Activated CD4-positive, CD25-positive, alpha-beta regulatory T cell treated with anti-CD3 and anti-CD28 coated beads, Interleukin-2, amount 50 U/mL, for 24 hours (primary cell): Measurements from ENCODE around the gene ARFGAP1.
"Not testable (repeated sequence)": the region's sequence is repeated elsewhere in the genome, so short reads cannot be mapped to it uniquely, and the experiment has no call there.

Experiments used
- ATAC-seq, 2 donors: fragments of 150-1000 bp; cut with Tn5 transposase; one replicate each; pipeline ENCODE4 v1.10.0; 2021; ENCODE audit warnings: mild to moderate bottlenecking in 1 of 2, moderate library complexity in 1 of 2

ARFGAP1 gene

DNA sequence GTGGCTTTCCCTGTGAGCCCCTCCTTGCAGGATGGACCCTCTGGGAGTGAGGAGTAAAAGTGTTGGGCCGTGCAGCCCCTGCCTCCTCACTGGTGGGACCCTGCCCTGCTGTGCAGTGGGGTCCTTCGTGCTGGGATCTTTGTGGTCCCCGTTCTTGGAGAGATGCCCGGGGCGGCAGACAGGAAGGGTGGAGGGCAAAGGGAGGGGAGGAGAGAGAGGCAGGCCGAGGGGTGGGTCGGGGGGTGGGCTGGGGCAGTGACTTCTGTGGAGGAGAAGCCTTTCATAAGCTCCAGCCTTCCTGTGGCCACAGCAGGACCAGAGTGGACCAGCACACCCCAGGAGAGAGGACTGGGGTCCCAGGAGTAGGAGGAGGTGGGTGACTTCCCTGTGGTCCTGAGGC, 20.3 kb downstream of the ARFGAP1 start, which contains the start of gene COL20A1:
Gene COL20A1, plus strand, starts transcription at position 283 of the 400 bp plus-strand sequence. CDS start 1,922 bp downstream, outside the sequence.
- ATAC-seq = no peak

DNA sequence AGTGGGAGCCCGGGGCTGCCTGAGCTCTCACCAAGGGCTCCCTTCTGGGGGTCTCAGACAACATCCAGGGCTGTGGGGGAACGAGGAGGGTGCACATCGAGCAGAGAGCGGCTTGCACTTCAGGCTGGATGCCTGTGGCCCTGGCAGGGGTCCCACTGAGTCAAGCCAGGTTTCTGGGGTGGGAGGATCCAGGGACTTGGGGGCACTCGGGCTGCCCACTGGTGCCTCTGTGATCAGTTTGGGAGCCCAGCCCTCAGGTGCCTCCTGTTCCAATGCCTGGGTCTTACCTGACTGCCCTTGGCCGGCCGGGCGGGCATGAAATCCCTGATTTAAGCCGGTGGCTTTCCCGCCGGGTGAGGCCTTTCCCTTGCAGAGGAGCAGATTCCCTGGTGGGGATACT, 20.8 kb downstream of the ARFGAP1 start:
- no peak for ATAC-seq

DNA sequence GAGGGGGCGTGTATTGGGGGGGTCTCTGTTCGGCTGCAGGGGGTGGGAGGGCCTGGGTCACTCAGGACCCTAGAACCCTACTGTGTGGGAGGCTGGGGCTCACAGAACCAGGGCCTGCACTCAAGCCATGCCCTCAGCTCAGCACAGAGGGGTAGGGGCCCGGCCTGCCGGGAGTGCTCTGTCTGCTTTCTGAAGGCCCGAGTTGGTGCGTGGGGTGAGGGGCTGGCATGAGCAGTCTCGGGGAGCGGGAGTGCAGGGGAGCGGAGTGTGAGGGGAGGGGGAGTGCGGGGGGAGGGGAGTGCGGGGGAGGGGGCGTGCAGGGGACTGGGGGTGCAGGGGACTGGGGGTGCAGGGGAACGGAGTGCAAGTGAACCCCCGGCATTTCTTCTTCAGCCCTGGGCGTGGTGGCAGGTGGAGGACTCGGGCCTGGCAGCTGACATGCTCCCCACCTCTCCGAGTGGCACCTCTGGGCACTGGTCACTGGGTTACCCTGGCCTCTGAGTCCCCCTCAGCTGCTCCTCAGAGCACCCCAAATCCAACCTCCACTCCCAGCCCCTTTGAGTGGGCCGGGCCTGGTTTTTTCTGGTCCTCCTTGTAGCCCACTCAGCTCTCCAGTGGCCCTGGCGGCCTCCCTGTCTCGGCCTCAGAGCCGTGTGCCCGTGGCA, 21.4 kb downstream of the ARFGAP1 start:
- no peak for ATAC-seq

DNA sequence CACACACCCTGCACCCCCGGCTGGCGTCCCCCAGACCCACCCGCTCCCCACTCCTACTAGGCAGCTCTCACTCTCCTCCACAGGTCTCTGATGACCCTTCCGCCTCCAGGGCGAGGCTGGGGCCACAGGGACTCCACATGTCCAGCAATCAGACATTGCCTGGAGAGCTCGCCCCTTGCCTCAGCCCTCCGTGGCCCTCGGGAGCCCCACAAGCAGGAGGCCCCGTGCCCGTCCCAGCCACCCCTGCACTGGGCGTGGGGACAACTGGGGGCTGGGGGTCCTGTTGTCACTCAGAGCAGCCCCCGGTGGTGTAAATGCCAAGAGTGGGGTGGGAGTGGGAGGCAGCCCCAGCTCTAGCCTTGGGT, 21.9 kb downstream of the ARFGAP1 start:
- ATAC-seq = no peak

DNA sequence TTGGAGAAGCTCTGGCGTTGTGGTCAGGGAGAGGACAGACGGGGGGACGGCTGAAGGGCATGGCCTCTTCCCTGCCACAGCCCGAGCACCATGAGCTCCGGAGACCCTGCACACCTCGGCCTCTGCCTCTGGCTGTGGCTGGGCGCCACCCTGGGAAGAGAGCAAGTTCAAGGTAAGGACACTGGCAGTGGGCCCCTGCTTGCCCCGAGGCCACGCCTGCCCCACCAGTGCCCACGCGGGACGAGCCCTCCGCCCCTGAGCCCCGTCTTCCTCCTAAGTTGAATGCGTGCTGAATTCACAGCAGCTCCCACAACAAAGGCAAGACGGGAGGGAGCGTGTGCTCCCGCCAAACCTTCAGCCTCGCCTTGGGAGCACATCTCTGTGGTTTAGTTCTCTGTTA, 22.4 kb downstream of the ARFGAP1 start:
- ATAC-seq = no peak

DNA sequence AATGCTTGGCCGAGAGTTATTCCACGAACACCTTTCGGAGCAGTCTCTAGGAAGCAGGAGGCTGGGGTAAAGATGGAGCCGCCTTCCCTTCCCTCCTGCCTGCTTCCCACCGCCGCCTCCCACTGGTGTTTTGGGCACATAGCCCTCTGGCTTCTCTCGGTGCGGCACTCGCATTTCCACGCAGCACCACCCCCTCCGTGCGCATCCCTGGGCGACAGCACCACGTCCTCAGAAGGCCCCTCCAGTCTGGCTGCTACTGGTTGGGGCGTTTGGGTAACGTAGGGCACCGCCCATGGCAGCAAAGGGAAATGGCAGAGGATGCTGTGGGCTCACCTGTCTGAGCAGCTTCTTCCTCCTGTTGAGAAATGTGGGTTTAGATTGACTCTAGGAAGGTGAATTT, 22.8 kb downstream of the ARFGAP1 start:
- no peak for ATAC-seq

DNA sequence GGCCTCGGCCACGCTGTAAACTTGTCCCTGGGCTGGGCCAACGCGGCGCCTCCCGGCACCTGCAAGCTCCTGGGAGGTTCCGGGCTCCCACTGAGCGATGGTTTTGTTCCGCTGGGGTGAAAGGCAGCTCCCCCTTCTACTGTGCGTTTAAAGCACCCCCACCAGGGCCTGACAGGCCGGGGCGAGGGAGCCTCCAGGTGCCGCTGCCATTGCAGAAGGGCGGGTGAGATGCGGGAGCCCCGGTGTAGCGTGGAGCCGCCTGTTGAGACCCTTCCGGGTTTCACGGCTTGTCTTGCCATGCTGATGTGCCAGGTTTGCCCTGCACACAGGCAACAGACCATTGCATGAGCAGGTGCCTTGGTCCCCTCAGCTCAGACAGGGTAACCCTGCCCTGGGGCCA, 23.2 kb downstream of the ARFGAP1 start:
- ATAC-seq = no peak

DNA sequence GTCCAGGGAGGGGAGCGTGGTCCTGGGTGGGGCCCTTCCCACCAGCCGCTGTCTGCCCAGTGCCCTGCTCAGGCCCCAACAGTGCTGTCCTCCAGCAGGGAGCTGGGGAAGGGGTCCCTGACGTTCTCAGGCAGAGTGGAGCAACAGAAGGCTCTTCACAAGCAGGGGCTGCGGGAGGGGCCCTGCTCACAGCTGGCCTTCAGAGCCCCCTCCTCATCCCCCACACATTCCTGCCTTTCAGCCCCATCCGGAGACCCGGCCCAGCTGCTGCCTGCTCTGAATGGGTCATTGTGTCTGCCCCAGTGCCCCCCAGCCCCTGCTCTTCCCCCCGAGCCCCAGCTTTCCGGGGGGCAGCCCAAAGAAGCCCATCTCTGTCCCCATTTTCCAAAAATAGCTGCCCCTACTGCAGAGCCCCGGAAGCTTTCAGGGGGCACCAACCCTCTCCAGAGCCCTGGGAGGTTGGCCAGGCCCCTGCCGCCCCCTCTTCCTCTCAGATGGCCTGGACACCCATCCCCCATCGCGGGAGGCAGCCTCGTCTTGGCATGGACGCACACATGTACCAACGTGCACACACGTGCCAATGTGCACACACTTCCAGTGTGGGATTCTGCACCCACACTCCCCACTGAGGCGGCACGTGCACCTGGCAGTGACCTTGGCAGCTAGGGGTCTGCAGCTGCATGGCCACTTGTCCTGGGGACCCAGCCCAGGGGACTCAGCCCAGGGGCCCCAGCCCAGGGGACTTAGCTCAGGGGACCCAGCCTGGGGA, 24.1 kb downstream of the ARFGAP1 start:
- ATAC-seq = no peak

DNA sequence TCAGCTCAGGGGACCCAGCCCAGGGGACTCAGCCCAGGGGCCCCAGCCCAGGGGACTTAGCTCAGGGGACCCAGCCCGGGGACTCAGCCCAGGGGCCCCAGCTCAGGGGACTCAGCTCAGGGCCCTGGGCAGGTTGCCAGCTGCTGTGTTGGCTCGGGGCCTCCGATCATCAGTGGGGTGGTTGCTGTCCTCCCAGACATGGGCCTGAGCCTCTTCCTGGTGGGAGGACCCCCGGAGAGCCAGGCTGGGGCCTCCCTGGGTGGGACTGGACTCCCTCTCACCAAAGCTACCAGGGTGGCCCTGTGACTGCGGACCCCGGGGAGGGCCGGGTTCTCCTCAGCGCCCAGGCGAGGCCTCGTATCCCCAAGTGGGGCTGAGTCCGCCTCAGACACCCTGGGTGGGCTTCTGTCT, 24.8 kb downstream of the ARFGAP1 start:
- no peak for ATAC-seq

DNA sequence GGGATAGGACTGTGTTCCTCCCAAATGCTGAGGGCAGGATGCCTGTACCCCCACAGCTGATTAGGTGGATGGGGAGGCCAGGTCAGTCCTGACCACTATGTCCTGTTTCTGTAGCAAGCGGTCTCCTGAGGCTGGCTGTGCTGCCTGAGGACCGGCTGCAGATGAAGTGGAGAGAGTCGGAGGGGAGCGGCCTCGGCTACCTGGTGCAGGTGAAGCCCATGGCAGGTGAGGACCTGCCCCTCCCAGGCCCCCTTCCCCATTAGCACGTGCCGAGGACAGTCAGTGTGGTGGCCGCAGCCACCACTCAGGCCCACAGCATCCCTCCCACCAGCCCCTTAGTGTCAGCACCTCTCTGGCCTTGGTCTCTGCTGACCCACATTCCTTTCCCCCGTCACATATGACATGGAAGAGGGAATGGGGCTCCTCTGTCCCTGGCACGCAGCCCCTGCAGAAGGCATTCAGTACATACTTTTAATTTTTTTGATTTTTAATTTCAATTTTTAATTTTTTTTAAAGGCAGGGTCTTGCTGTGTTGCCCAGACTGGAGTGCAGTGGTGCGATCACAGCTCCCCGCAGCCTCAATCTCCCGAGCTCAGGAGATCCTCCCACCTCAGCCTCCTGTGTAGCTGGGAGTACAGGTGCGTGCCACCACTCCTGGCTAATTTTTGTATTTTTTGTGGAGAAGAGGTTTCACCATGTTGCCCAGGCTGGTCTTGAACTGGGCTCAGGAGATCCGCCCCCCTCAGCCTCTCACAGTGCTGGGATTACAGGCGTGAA, 25.4 kb downstream of the ARFGAP1 start:
- no peak for ATAC-seq

DNA sequence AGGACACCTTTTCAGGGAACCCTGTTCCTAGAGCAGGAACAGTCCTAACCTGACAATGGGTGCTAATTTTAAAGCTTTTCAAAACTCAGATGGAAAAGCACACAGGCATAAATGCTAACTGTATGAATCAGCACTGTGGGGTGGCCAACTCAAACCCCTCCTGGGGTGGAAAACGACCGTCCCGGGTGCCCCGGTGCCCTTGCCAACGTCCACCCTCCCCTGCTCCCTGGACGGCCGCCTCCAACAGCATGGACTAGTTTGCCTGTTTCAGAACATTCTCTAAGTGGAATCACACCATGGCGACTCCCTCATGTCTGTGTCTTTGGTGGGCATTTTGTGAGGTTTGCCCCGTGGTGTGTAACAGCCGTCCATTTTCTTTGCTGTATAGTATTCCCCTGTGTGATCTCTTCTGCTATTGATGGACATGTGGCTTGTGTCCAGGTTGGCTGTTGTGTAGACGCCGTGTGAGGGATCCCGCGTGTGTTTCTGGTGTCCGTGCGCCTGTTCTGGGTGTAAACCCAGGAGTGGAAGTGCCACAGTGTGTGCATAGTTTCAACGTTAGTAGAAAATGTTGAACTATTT, 26.2 kb downstream of the ARFGAP1 start:
- ATAC-seq = no peak

DNA sequence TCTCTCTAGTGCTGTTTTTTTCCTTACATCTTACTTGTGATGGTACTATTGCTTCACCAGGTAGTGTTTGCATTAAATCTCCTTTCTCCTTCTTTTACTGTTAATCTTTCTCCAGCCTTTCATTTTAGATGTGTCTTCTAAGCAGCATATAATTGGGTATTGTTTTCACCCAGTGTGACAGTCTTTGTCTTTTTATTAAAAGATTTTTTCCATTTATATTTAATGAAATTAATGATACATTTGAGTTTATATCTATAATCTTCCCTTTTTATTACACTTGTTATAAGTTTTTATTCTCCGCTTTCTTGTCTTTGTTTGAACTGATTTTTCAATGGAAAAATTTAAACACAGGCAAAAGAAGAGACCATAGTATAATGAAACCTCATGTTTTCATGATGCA, 29.1 kb downstream of the ARFGAP1 start:
- no peak for ATAC-seq

DNA sequence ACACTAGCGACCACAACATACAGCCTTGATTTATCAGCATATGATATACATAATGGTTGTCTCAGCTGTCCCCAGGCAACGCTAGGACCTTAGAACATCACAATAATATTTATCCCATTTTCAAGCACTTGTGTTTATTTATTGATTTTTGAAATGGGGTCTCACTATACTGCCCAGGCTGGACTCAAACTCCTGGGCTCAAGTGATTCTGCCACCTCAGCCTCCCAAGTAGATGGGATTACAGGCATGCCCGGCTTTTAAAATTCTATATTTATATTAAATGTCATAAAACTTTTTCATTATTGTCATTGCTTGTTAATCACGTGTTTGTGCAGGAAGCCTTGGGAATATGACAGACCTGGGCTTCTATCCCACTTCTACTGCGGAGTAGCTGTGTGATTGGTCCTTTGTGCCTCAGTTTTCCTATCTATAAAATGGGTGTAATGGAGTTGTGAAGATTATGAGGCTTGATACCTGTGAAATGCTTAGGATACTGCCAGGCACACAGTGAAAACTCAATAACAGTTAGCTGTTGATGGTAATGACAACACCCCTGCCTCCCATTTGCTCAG, 30.6 kb downstream of the ARFGAP1 start:
- no peak for ATAC-seq

DNA sequence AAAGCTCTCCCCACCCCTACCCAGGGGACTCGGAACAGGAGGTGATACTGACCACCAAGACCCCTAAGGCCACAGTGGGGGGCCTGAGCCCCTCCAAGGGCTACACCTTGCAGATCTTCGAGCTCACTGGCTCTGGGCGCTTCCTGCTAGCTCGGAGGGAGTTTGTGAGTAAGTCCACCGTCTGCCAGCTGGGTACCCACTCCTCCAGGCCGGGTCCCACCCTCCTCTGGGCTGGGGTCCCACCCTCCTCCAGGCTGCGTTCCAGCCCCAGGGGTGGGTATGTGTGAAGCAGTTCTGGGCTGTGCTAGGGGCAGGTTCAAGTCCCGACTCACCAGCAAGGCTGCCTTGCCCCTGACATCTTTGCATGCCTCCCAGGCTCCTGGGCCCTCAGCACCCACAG, 32.8 kb downstream of the ARFGAP1 start:
- no peak for ATAC-seq

DNA sequence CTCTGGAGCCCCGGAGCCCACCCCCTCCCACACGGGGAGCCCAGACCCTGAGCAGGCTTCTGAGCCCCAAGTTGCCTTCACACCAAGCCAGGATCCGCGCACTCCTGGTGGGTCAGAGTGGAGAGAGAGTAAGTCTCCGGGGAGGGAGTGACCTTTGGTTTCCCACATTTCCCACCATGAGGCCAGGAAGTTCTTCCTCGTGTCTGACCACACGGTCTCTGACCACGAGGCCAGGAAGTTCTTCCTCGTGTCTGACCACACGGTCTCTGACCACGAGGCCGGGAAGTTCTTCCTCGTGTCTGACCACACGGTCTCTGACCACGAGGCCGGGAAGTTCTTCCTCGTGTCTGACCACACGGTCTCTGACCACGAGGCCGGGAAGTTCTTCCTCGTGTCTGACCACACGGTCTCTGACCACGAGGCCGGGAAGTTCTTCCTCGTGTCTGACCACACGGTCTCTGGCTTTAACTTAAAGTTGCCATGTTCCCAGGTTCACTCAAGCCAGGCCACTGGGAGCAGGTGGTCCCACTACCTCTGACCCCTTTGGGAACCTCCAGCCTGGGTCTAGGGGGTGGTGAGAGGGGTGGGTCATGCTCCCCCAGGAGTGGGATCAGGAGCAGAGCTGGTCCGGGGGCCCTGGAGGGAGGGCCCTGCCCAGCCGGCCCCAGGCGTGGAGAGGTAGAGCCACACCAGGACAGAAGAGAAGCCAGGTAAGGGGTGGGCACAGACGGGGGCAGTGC, 33.5 kb downstream of the ARFGAP1 start:
- not testable (repeated sequence) for ATAC-seq

DNA sequence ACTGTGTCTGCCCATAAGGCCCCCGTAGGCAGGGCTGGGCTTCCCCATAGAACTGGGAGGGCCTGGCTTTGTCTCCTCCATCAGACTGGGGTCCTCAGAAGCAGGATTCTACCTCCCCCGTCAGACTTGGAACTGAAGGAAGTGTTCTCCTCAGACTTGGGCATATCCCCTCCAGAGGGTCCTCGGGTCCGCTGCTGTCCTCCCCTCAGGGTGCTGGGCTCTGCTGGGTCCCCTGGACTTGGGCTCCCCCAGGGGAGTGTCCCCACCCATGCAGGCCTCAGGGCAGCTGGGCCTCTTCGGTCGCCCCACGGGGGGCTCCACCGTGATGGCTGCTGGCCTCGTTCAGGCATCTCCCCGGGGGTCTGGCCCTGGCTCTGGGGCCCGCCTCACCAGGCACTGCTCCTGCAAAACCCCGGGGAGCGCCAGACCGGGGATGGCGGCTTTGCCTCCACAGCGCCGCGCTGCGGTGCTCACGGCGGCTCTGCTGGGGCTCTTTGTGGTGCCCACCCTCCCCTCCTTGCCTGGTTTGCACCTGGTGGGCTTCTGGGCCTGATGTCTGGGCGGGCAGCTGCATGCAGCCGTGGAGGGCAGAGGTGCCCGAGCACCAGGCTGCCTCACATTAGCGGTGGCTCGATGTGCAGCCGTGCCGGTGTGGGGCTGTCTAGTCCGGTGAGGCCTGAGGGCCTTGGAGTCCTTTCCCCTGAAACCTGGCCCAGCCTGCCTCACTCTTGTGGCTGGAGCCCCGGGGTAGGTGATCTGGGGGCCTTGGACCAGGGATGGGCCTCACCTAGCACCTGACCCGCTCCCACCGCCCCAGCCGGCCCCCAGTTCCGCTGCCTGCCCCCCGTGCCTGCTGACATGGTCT, 34.3 kb downstream of the ARFGAP1 start:
- no peak for ATAC-seq

DNA sequence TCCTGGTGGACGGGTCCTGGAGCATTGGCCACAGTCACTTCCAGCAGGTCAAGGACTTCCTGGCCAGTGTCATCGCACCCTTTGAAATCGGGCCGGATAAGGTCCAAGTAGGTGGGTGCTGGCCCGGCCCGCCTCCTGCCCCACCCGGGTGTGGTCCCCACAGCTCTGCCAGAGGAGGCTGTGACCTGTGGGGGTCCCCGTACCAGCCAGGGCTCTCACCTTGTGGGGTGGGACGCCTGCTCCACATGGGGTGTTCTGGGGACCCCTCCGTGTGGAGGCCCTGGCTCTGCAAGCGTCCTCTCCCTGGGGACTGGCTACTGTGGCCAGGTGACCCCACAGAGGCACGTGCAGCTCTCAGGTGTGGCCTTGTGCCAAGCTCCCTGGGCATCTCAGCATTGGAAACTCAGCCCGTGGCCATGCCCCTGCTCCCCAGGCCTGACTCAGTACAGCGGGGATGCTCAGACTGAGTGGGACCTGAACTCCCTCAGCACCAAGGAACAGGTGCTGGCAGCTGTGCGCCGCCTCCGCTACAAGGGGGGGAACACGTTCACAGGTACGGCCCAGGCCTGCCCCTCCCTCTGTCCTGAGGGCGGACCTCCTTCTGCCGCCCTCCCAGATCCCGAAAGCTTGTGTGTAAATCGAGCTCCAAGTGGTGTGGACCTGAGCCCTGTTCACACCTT, 35.1 kb downstream of the ARFGAP1 start:
- ATAC-seq = no peak

DNA sequence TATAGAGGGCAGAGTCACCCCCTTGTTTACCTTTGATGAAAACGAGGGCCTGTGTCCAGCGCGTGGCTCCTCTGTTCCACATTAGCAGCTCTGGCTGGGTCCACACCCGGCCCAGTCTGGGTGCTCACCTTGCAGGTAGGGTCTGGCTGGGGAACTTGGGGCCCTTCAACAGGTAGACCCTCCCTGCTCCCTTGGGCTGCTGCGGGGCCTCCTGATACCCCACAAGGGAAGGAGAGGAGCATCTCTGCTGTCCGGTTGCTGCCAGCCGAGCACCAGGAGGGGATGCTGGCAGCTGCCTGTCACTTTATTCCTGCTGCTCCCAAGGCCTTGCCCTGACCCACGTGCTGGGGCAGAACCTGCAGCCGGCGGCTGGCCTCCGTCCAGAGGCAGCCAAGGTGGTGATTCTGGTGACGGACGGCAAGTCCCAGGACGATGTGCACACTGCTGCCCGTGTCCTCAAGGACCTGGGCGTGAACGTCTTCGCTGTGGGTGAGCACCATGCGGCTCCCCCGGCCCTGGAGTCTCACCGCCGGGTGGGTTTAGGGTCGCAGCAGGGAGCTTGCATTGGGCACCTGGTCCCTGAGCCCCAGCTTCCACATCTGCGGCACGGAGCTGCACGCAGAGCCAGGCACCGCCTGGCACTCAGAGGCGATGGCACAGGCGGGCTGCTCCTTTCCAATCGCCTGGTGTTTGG, 35.8 kb downstream of the ARFGAP1 start:
- no peak for ATAC-seq

DNA sequence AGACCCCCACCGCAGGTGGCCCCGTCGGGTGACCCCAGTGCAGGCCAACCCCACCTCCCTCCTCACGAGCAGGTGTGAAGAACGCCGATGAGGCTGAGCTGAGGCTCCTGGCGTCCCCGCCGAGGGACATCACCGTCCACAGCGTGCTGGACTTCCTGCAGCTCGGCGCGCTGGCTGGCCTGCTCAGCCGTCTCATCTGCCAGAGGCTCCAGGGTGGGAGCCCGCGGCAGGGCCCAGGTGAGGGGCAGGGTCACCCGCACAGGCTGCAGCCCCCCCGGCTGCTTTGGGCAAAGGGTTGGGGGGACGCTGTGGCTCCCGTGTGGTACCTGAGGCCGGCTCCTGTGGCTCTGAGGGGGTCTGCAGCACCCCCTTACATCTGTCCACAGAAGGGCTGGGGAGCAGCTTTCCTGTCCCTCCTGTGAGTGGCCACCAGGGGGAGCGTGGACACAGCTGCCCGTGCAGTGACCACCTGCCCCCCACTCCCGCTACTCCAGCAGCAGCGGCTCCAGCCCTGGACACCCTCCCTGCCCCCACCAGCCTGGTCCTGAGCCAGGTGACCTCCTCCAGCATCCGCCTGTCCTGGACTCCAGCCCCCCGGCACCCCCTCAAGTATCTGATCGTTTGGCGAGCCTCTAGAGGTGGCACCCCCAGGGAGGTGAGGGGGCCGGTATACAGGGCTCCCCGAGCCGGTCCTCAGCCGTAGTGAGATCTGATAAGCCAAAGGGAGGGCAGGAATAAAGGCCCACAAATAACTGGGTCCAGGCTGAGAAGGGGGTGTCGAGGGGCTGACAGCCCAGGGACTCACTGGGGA, 36.9 kb downstream of the ARFGAP1 start:
- ATAC-seq = peak in 1 of 2 donors; percentile 31
